LoVo (cell line): ENCODE results near the gene ECPAS.
"Not testable (repeated sequence)": the region's sequence is repeated elsewhere in the genome, so short reads cannot be mapped to it uniquely, and the experiment has no call there.

Experiments used
- DNase-seq: peaks from one replicate; pipeline ENCODE4 v3.0.0-alpha.2; 2016; ENCODE audit warnings: low spot score

The ECPAS gene

GRCh38 chr9:111414406-111414805 lies 69.8 kb downstream of the ECPAS start:
- DNase-seq, result no peak

GRCh38 chr9:111413996-111414395 lies 70.2 kb downstream of the ECPAS start:
- no peak for DNase-seq

GRCh38 chr9:111412280-111412679 lies 71.9 kb downstream of the ECPAS start:
- no peak for DNase-seq

GRCh38 chr9:111411266-111411665 lies 72.9 kb downstream of the ECPAS start:
- no peak for DNase-seq

GRCh38 chr9:111407813-111408212 lies 76.4 kb downstream of the ECPAS start:
- no peak for DNase-seq

- DNase-seq, result no peak
These were observed 78.5 kb downstream of the ECPAS start for GRCh38 chr9:111405701-111406100.

- not testable (repeated sequence) for DNase-seq
These were observed 82.7 kb downstream of the ECPAS start for GRCh38 chr9:111401486-111401885.

GRCh38 chr9:111400564-111400898 lies 83.7 kb downstream of the ECPAS start:
- DNase-seq, result no peak

GRCh38 chr9:111399772-111400563 lies 84.2 kb downstream of the ECPAS start:
- peak; percentile 32 for DNase-seq

GRCh38 chr9:111399211-111399739 lies 84.9 kb downstream of the ECPAS start:
- no peak for DNase-seq

GRCh38 chr9:111393971-111394370 lies 90.2 kb downstream of the ECPAS start:
- DNase-seq, result no peak

GRCh38 chr9:111389406-111389805 lies 94.8 kb downstream of the ECPAS start:
- DNase-seq, result no peak

GRCh38 chr9:111386386-111386785 lies 97.8 kb downstream of the ECPAS start:
- DNase-seq, result no peak

- DNase-seq, result no peak
These were observed 103.2 kb downstream of the ECPAS start for GRCh38 chr9:111381006-111381405.

GRCh38 chr9:111375817-111376564 lies 108.2 kb downstream of the ECPAS start:
- DNase-seq, result no peak

GRCh38 chr9:111375062-111375461 lies 109.1 kb downstream of the ECPAS start:
- DNase-seq, result no peak

GRCh38 chr9:111372297-111372696 lies 111.9 kb downstream of the ECPAS start:
- no peak for DNase-seq

GRCh38 chr9:111366978-111367377 lies 117.2 kb downstream of the ECPAS start:
- DNase-seq, result no peak

GRCh38 chr9:111362526-111362925 lies 121.7 kb downstream of the ECPAS start:
- DNase-seq, result no peak

- no peak for DNase-seq
These were observed 123.3 kb downstream of the ECPAS start for GRCh38 chr9:111360881-111361280.

- peak; percentile 66 for DNase-seq
These were observed 127.5 kb downstream of the ECPAS start for GRCh38 chr9:111356481-111357244.

GRCh38 chr9:111352545-111352944 lies 131.6 kb downstream of the ECPAS start:
- no peak for DNase-seq

- DNase-seq, result no peak
These were observed 133.6 kb downstream of the ECPAS start for GRCh38 chr9:111350556-111350955.
